Heart left ventricle (tissue), 16 donors: ENCODE data around the gene ARSG. TPM values are rescaled to one million over a fixed set of nuclear protein-coding genes. Genes with fewer than 3 reads are reported as not detected.

ENCODE experiments used
- ATAC-seq, 4 donors: fragments of 200-7000 bp; cut with Tn5 transposase; one replicate each; pipeline ENCODE4 v1.9.1; 2020 to 2022; ENCODE audit warnings: moderate library complexity in 4 of 4, mild to moderate bottlenecking in 3 of 4, moderate number of reproducible peaks in 1 of 4
- DNase-seq, 5 donors: peaks; one replicate each; pipeline ENCODE4 v3.0.0-alpha.2; 2020
- H3K27ac ChIP-seq, 12 donors: fragments of 200-600 bp; sonication (generic) in 4 of 12; one replicate each; pipeline versions ENCODE4 v1.5.0 to v1.8.0; 2016 to 2022; ENCODE audit warnings: mild to moderate bottlenecking in 2 of 12
- H3K27me3 ChIP-seq, 9 donors: fragments of 200-600 bp; sonication (generic) in 2 of 9; one replicate each; pipeline versions ENCODE4 v1.5.1 to v1.8.0; 2016 to 2022; ENCODE audit warnings: mild to moderate bottlenecking in 3 of 9
- H3K36me3 ChIP-seq, 9 donors: fragments of 200-600 bp; sonication (generic) in 2 of 9; one replicate each; pipeline versions ENCODE4 v1.5.0 to v1.8.0; 2018 to 2022; ENCODE audit warnings: mild to moderate bottlenecking in 2 of 9
- H3K4me1 ChIP-seq, 12 donors: fragments of 200-600 bp; sonication (generic) in 4 of 12; one replicate each; pipeline versions ENCODE4 v1.5.0 to v1.8.0; 2016 to 2022; ENCODE audit warnings: mild to moderate bottlenecking in 3 of 12
- H3K4me3 ChIP-seq, 12 donors: fragments of 200-600 bp; sonication (generic) in 4 of 12; one replicate each; pipeline versions ENCODE4 v1.5.0 to v1.8.0; 2017 to 2022; ENCODE audit warnings: mild to moderate bottlenecking in 9 of 12, moderate library complexity in 4 of 12
- H3K9me3 ChIP-seq, 12 donors: fragments of 200-600 bp; sonication (generic) in 4 of 12; one replicate each; pipeline versions ENCODE4 v1.5.0 to v1.8.0; 2016 to 2022; ENCODE audit warnings: mild to moderate bottlenecking in 1 of 12
- CTCF ChIP-seq, 12 donors: fragments of 200-600 bp; sonication (generic) in 4 of 12; IDR thresholded peaks; one replicate each; pipeline versions ENCODE4 v1.5.0 to v1.8.0; 2018 to 2022; ENCODE audit warnings: antibody characterized with exemption in 12 of 12, mild to moderate bottlenecking in 5 of 12
- POLR2A ChIP-seq, 2 donors: fragments of 450-650 bp; IDR thresholded peaks; one replicate each; pipeline ENCODE4 v1.6.1; 2017; ENCODE audit warnings: antibody characterized with exemption in 2 of 2, mild to moderate bottlenecking in 2 of 2, moderate library complexity in 2 of 2
- WGBS, 4 donors: extraction: QIAGEN DNeasy Blood & Tissue Kit in 2 of 4; methylation state at CpG; one replicate each; pipeline versions ENCODE4 v1.1.5 to v1.1.7; 2013 to 2018; 5-methylcytosine and 5-hydroxymethylcytosine counted together
- intact Hi-C, 10 donors: fragments of 100-400 bp; cut with DNase I; formaldehyde crosslinking; loops; one replicate each; pipeline versions ENCODE4 v1.11.1 to v1.14.2; 2022
- polyA plus RNA-seq, 2 donors: library from polyadenylated mRNA; stranded (reverse); fragments of 200-250 nt; gene quantifications; one replicate each; pipeline ENCODE4 v1.2.3, GENCODE V29; 2013
- total RNA-seq, 9 donors: library from RNA; depleted of rRNA in 2 of 9; stranded (reverse); fragments of >200 nt in 2 of 9; fragmentation: NEBNext Ultra II Directional in 3 of 9; extraction: Animal tissue kit (Norgen Biotek cat#: 25700) in 3 of 9; gene quantifications; one replicate each; pipeline versions ENCODE4 v1.1.0 to v1.2.4, GENCODE V29; 2016 to 2023
- donor health status: ischemic (EF 13 %, LVEDD 7.1; RV severe dilation, severe dysfunction).
- donor health status: healthy with polysubstance abuse.
- donor health status: DM: no; HTN: yes; CAD: no.
- donor health status: DM: no; HTN: no; CAD: no.
- donor health status: ischemic (EF 25% LVEDD 6.9; RV normal size, moderate dysfunction).
- donor health status: ischemic (EF 25% LVEDD 5.7; RV mildly dilated, moderate dysfunction).
- donor health status: healthy.
- donor health status: DM: yes; HTN: yes; CAD: no.
- donor health status: ischemic (EF 35%, LVEDD 5.7; RV mildly dilated, moderate dysfunction).
- donor health status: nonischemic (EF 11% LVEDD 7.7; RV severe dilation, severe dysfunction).
- donor health status: DM: yes; HTN: yes; CAD: no.
- donor health status: PGD.
- donor health status: ischemic (EF 29% LVEDD 5.4; RV normal size, mild dysfunction).
- donor health status: nonischemic (EF 23%, LVEDD 6.1; RV moderate dilation, normal function).

ARSG gene
- total and polyA plus RNA-seq, 11 donors: 1.2 to 4.9 (median 3.3) TPM

DNA sequence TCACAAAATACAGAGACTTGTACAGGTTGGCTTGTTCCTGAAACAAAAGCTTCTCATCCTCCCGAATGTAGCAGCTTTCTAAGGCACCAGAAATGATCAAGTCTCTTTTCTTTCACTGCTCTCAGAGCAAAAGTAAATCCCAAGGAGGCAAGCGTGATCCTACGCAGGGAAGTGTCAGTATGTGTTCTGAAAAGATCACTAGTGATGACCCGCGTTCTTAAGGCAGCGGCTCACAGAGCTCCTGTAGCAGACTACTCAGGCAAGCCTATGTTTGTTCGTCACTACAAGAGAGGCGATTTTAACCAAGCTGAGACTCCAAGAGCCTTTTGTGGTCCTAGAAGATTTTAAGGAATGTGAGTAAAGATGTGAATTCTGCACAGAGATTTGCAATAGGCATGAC, 131.5 kb downstream of the ARSG start:
- TF ChIP-seq CTCF (IDR thresholded peaks at IDR 0.05): no peak
- no peak for TF ChIP-seq POLR2A (IDR thresholded peaks at IDR 0.05)
- intact Hi-C loops: no loop called here
- Histone ChIP-seq H3K27me3 (no peaks in the 10 kb centered on the region), H3K36me3 (peaks cover 0 to 91% (median 80%) of the 10 kb centered on the region in 9 donors), H3K9me3 (no peaks in the 10 kb centered on the region), H3K4me1 (peaks cover 0 to 6% (median 0%) of the 10 kb centered on the region in 12 donors), H3K4me3 (no peak overlapping the region), H3K27ac (no peak overlapping the region)
- ATAC-seq: no peak
- no peak for DNase-seq
- 94 to 97% (median 95%) methylated on average over 8 of the region's 8 CpGs for WGBS, 4 donors

GRCh38 chr17:68423251-68423650, 132.0 kb downstream of the ARSG start:
- 90 to 95% (median 92%) methylated on average over 3 of the region's 3 CpGs for WGBS, 4 donors
- intact Hi-C loops: no loop called here
- no peaks in the 10 kb centered on the region for H3K27me3 ChIP-seq
- H3K36me3 ChIP-seq: peaks cover 0 to 96% (median 84%) of the 10 kb centered on the region in 9 donors
- H3K9me3 ChIP-seq: no peaks in the 10 kb centered on the region
- peaks cover 0 to 5% (median 0%) of the 10 kb centered on the region in 12 donors for H3K4me1 ChIP-seq
- H3K27ac ChIP-seq: no peak overlapping the region
- DNase-seq (no peak), ATAC-seq (no peak)
- TF ChIP-seq CTCF (IDR thresholded peaks at IDR 0.05) (no peak), POLR2A (IDR thresholded peaks at IDR 0.05) (no peak)
- H3K4me3 ChIP-seq: no peak overlapping the region

DNA sequence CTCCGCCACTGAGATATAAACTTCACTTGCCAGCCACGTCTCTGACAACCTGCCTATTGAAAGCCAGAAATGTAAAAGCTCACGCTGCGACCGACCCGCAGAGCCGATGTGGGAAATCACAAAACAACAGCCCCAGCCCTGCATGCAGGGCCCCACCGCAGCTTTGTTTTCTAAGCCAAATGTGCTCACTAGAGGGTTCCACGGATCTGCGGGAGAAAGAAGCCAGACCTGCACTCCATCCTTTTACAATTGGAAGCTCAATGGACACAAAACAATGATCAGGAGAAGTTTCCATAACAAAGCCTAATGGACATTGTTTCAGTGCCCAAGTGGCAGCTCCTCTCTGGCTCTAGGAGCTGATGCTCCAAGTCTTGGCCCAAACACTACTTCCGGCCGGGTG, 132.9 kb downstream of the ARSG start:
- Histone ChIP-seq H3K4me1 (no peaks in the 10 kb centered on the region), H3K27ac (no peak overlapping the region), H3K36me3 (peaks cover 0 to 100% (median 92%) of the 10 kb centered on the region in 9 donors), H3K27me3 (no peaks in the 10 kb centered on the region), H3K4me3 (no peak overlapping the region), H3K9me3 (no peaks in the 10 kb centered on the region)
- 82 to 86% (median 85%) methylated on average over 12 of the region's 12 CpGs for WGBS, 4 donors
- DNase-seq (no peak), ATAC-seq (no peak)
- intact Hi-C loops: no loop called here
- TF ChIP-seq CTCF (IDR thresholded peaks at IDR 0.05): no peak

GRCh38 chr17:68424861-68425260, 133.6 kb downstream of the ARSG start:
- 87 to 95% (median 92%) methylated on average over 4 to 6 of the region's 6 CpGs for WGBS, 4 donors

More at GRCh38 chr17:68424861-68425260, 133.6 kb downstream of the ARSG start:
- intact Hi-C loops: no loop called here
- Histone ChIP-seq H3K27me3 (no peaks in the 10 kb centered on the region), H3K36me3 (peaks cover 2 to 100% (median 96%) of the 10 kb centered on the region in 9 donors), H3K4me1 (no peaks in the 10 kb centered on the region), H3K9me3 (no peaks in the 10 kb centered on the region), H3K4me3 (no peak overlapping the region), H3K27ac (no peak overlapping the region)
- no peak for ATAC-seq
- no peak for DNase-seq
- TF ChIP-seq CTCF (IDR thresholded peaks at IDR 0.05) (no peak), POLR2A (IDR thresholded peaks at IDR 0.05) (no peak)
